HG03439 (cell line): ENCODE data around the gene SDK2.
"Not testable (repeated sequence)": the region's sequence is repeated elsewhere in the genome, so short reads cannot be mapped to it uniquely, and the experiment has no call there.

ENCODE experiments used
- ATAC-seq: cut with Tn5 transposase; IDR thresholded peaks from one replicate; pipeline ENCODE4 v1.9.1; 2021; ENCODE audit warnings: mild to moderate bottlenecking, moderate library complexity; ENCODE audit not compliant: unreplicated experiment

SDK2 gene

GRCh38 chr17:73466704-73467433, 177.4 kb downstream of the SDK2 start:
- no peak for ATAC-seq

- no peak for ATAC-seq
These were observed 178.4 kb downstream of the SDK2 start for GRCh38 chr17:73465953-73466230.

GRCh38 chr17:73465130-73465952, 178.9 kb downstream of the SDK2 start:
- no peak for ATAC-seq

GRCh38 chr17:73464447-73464846, 179.8 kb downstream of the SDK2 start:
- ATAC-seq: no peak

- no peak for ATAC-seq
These were observed 180.4 kb downstream of the SDK2 start for GRCh38 chr17:73463821-73464220.

- no peak for ATAC-seq
These were observed 181.4 kb downstream of the SDK2 start for GRCh38 chr17:73462823-73463222.

- no peak for ATAC-seq
These were observed 184.3 kb downstream of the SDK2 start for GRCh38 chr17:73459980-73460379.

- ATAC-seq: no peak
These were observed 188.5 kb downstream of the SDK2 start for GRCh38 chr17:73455767-73456166.

GRCh38 chr17:73455050-73455687, 189.1 kb downstream of the SDK2 start:
- ATAC-seq: no peak

GRCh38 chr17:73453494-73453893, 190.8 kb downstream of the SDK2 start:
- not testable (repeated sequence) for ATAC-seq

GRCh38 chr17:73453090-73453489, 191.2 kb downstream of the SDK2 start:
- ATAC-seq: no peak

- ATAC-seq: no peak
These were observed 192.2 kb downstream of the SDK2 start for GRCh38 chr17:73452009-73452408.

- no peak for ATAC-seq
These were observed 196.9 kb downstream of the SDK2 start for GRCh38 chr17:73447319-73447718.

GRCh38 chr17:73446617-73447016, 197.6 kb downstream of the SDK2 start:
- ATAC-seq: no peak

GRCh38 chr17:73445466-73445865, 198.8 kb downstream of the SDK2 start:
- no peak for ATAC-seq

- ATAC-seq: no peak
These were observed 200.2 kb downstream of the SDK2 start for GRCh38 chr17:73444021-73444420.

GRCh38 chr17:73439597-73439996, 204.6 kb downstream of the SDK2 start:
- no peak for ATAC-seq

GRCh38 chr17:73437826-73438225, 206.4 kb downstream of the SDK2 start:
- ATAC-seq: no peak

- no peak for ATAC-seq
These were observed 207.3 kb downstream of the SDK2 start for GRCh38 chr17:73436954-73437353.

GRCh38 chr17:73435412-73435811, 208.8 kb downstream of the SDK2 start:
- ATAC-seq: no peak

- ATAC-seq: no peak
These were observed 210.1 kb downstream of the SDK2 start for GRCh38 chr17:73434154-73434553.

- ATAC-seq: no peak
These were observed 210.7 kb downstream of the SDK2 start for GRCh38 chr17:73433501-73433900.
